Neural progenitor cell (in vitro differentiated cells): ENCODE data around the gene SPATC1L.

Experiments used
- CTCF ChIP-seq: fragments of 200-600 bp; sonication (generic); IDR thresholded peaks from 2 replicates; pipeline ENCODE4 v1.5.1; 2017; ENCODE audit warnings: antibody characterized with exemption, mild to moderate bottlenecking
- EZH2 ChIP-seq: fragments of 200-600 bp; sonication (generic); IDR thresholded peaks from 2 replicates; pipeline ENCODE4 v1.6.1; 2017; ENCODE audit warnings: antibody characterized with exemption, mild to moderate bottlenecking, moderate library complexity
- EZH2phosphoT487 ChIP-seq: fragments of 200-600 bp; sonication (generic); IDR thresholded peaks from 2 replicates; pipeline ENCODE4 v1.6.1; 2017; ENCODE audit warnings: antibody characterized with exemption

GRCh38 chr21:46171585-46171984 lies 12.7 kb downstream of the SPATC1L start:
- TF ChIP-seq CTCF (no peak), EZH2phosphoT487 (no peak), EZH2 (no peak)
